K562 (cell line): ENCODE measurements around the gene RIT1. TPM values are rescaled to one million over a fixed set of nuclear protein-coding genes. Genes with fewer than 3 reads are reported as not detected.
A peak's percentile ranks its signal among the peaks of the same experiment; 100 is the strongest.

Source experiments
- ATAC-seq: fragments of 200-7000 bp; cut with Tn5 transposase; 3 replicates; pipeline ENCODE4 v1.9.1; 2020; ENCODE audit warnings: moderate library complexity
- BruUV-seq: library from RNA; stranded (reverse); fragments of 400-500 nt; replicated peaks from 2 replicates; lab custom pipeline; 2021; lab: Mats Ljungman, UMichigan
- CTCF ChIA-PET: fragments of 300-600 bp; formaldehyde crosslinking; extraction: SDS; loops from one replicate; lab custom pipeline; 2021; ENCODE audit warnings: low intra/inter-chr PET ratio; lab: Yijun Ruan, JAX
- POLR2A ChIA-PET: fragments of 300-600, 350-650 bp; sonication (Branson Sonifier 250); formaldehyde crosslinking; extraction: SDS; loops from one replicate; lab custom pipeline; 2021; ENCODE audit warnings: antibody characterized with exemption, inconsistent platforms; lab: Yijun Ruan, JAX
- DNase-seq, 4 experiments: peaks; one replicate each; pipeline versions ENCODE4 v3.0.0 to v3.0.0-alpha.2; 2011 to 2018; ENCODE audit warnings: low spot score in 3 of 4, mixed read lengths in 3 of 4; ENCODE audit errors: extremely low read depth in 1 of 4
- FAIRE-seq: peaks from 2 replicates; lab custom pipeline; 2011; peaks lifted over from hg19 to GRCh38; lab: Jason Lieb, UNC
- H2AFZ ChIP-seq: 2 replicates; pipeline ENCODE4 v1.6.0; 2011; ENCODE audit warnings: low read depth, low read length, control low read depth, inconsistent platforms
- H3K27ac ChIP-seq: fragments of 200-600 bp; 3 replicates; pipeline ENCODE4 v1.8.0; 2011; ENCODE audit warnings: low read depth, mild to moderate bottlenecking, control low read depth, inconsistent platforms, low read length, moderate library complexity, mixed read lengths; ENCODE audit errors: extremely low read depth
- H3K27me3 ChIP-seq, 2 experiments: fragments of 300-600 bp in 1 of 2; 2 replicates in 1 of 2; 3 replicates in 1 of 2; pipeline versions ENCODE4 v1.6.0 to v1.8.0; 2011; ENCODE audit warnings: inconsistent platforms in 2 of 2, low read length in 2 of 2, mild to moderate bottlenecking in 1 of 2, mixed read lengths in 1 of 2, moderate library complexity in 1 of 2; ENCODE audit not compliant: control insufficient read depth in 2 of 2, insufficient read depth in 2 of 2
- H3K36me3 ChIP-seq: fragments of 300-600 bp; 3 replicates; pipeline ENCODE4 v1.8.0; 2011; ENCODE audit warnings: mild to moderate bottlenecking, low read length, inconsistent platforms; ENCODE audit not compliant: control insufficient read depth, insufficient read depth
- H3K4me1 ChIP-seq, 2 experiments: fragments of 200-600 bp in 1 of 2; replicated peaks in 1 of 2; 2 replicates in 1 of 2; 3 replicates in 1 of 2; pipeline versions ENCODE4 v1.5.1 to v1.8.0; 2011; ENCODE audit warnings: inconsistent platforms in 2 of 2, low read length in 2 of 2, mild to moderate bottlenecking in 1 of 2, mixed read lengths in 1 of 2, moderate library complexity in 1 of 2; ENCODE audit not compliant: control insufficient read depth in 2 of 2, insufficient read depth in 2 of 2
- H3K4me2 ChIP-seq: 2 replicates; pipeline ENCODE4 v1.6.1; 2011; ENCODE audit warnings: low read length, control low read depth, inconsistent platforms, mixed read lengths; ENCODE audit not compliant: insufficient read depth
- H3K4me3 ChIP-seq: fragments of 200-600 bp; sonication (generic), shearing (Covaris generic); 2 replicates; pipeline ENCODE4 v1.5.1; 2016; ENCODE audit warnings: control low read depth, inconsistent platforms
- H3K79me2 ChIP-seq: fragments of 200-600 bp; 3 replicates; pipeline ENCODE4 v1.8.0; 2011; ENCODE audit warnings: low read length, inconsistent platforms; ENCODE audit not compliant: control insufficient read depth, insufficient read depth
- H3K9ac ChIP-seq, 2 experiments: 2 replicates each; pipeline versions ENCODE4 v1.6.0 to v1.6.1; 2011; ENCODE audit warnings: low read depth in 2 of 2, low read length in 2 of 2, control low read depth in 1 of 2, inconsistent platforms in 1 of 2, mild to moderate bottlenecking in 1 of 2, mixed read lengths in 1 of 2; ENCODE audit not compliant: insufficient read depth in 1 of 2
- H3K9me1 ChIP-seq: one replicate; pipeline ENCODE4 v1.6.0; 2011; ENCODE audit warnings: inconsistent platforms, mild to moderate bottlenecking, low read length, moderate library complexity; ENCODE audit not compliant: control insufficient read depth, insufficient read depth
- H3K9me3 ChIP-seq: replicated peaks from 2 replicates; pipeline ENCODE4 v1.5.1; 2011; ENCODE audit warnings: low read depth, low read length, inconsistent platforms; ENCODE audit not compliant: control insufficient read depth, insufficient read depth
- H4K20me1 ChIP-seq: replicated peaks from 2 replicates; pipeline ENCODE4 v1.6.1; 2011; ENCODE audit warnings: low read length, inconsistent platforms, mixed read lengths; ENCODE audit not compliant: control insufficient read depth, insufficient read depth
- USF2 ChIP-seq: sonication (generic); formaldehyde crosslinking; IDR thresholded peaks from 2 replicates; pipeline ENCODE4 v1.5.0; 2020; ENCODE audit warnings: missing genetic modification reagents
- ZNF644 ChIP-seq: fragments of 200-800 bp; sonication (Bioruptor generic); IDR thresholded peaks from 2 replicates; pipeline ENCODE4 v1.6.1; 2016; ENCODE audit warnings: low read depth, missing genetic modification characterization, missing compliant biosample characterization
- ZSCAN29 ChIP-seq: fragments of 450-650 bp; IDR thresholded peaks from 2 replicates; pipeline ENCODE4 v1.6.1; 2017
- WGBS: fragments of 100-300 bp; shearing (Covaris generic); methylation state at CpG from one replicate; pipeline ENCODE4 v1.1.6; 2016; ENCODE audit warnings: low coverage, mixed read lengths; ENCODE audit not compliant: insufficient coverage; ENCODE audit errors: missing lambda C conversion rate; 5-methylcytosine and 5-hydroxymethylcytosine counted together
- in situ Hi-C: fragments of 300-500 bp; cut with MboI; formaldehyde crosslinking; loops from 4 replicates; pipeline ENCODE4 v1.15.0; 2018; ENCODE audit warnings: inconsistent platforms, mixed read lengths
- intact Hi-C: fragments of 100-400 bp; cut with micrococcal nuclease; formaldehyde crosslinking; loops from 2 replicates; pipeline ENCODE4 v1.14.2; 2022
- polyA plus RNA-seq, 8 experiments: library from polyadenylated mRNA; depleted of rRNA in 4 of 8; stranded (reverse) in 5 of 8; unstranded in 3 of 8; fragments of >200 nt; fragmentation: Nextera tagmentation in 2 of 8; fragmentation: Illumina TruSeq in 1 of 8; extraction: Ambion mirVana in 2 of 8; extraction: Trizol in 1 of 8; gene quantifications; 2 replicates each; pipeline versions ENCODE4 v1.2.1 to v1.2.3, GENCODE V29; 2011 to 2014; ENCODE audit warnings: inconsistent platforms in 1 of 8, missing spikeins in 1 of 8
- total RNA-seq, 7 experiments: library from RNA; depleted of rRNA in 6 of 7; stranded (reverse); fragments of >200 nt in 6 of 7; fragmentation: Illumina TruSeq in 2 of 7; extraction: Trizol in 2 of 7; gene quantifications; 2 replicates each; pipeline versions ENCODE4 v1.2.1 to v1.2.3, GENCODE V29; 2011 to 2021; ENCODE audit warnings: low replicate concordance in 1 of 7
- TF ChIP-seq, protein P1 (sequence below): sonication (generic); formaldehyde crosslinking; IDR thresholded peaks from 2 replicates; pipeline ENCODE4 v1.4.0; 2020; ENCODE audit warnings: mild to moderate bottlenecking, missing genetic modification reagents

Gene RIT1
- total and polyA plus RNA-seq, 9 of the 15 experiments (the other 6 are each of a cell fraction or from before 2014, with no cell fraction given) = 13.5 to 57.6 (median 22.9) TPM

GRCh38 chr1:155947292-155947691, 36.1 kb upstream of the RIT1 start (continued):
- no peak for TF ChIP-seq USF2 (CRISPR knock-in tag)
- TF ChIP-seq, protein P1, sequence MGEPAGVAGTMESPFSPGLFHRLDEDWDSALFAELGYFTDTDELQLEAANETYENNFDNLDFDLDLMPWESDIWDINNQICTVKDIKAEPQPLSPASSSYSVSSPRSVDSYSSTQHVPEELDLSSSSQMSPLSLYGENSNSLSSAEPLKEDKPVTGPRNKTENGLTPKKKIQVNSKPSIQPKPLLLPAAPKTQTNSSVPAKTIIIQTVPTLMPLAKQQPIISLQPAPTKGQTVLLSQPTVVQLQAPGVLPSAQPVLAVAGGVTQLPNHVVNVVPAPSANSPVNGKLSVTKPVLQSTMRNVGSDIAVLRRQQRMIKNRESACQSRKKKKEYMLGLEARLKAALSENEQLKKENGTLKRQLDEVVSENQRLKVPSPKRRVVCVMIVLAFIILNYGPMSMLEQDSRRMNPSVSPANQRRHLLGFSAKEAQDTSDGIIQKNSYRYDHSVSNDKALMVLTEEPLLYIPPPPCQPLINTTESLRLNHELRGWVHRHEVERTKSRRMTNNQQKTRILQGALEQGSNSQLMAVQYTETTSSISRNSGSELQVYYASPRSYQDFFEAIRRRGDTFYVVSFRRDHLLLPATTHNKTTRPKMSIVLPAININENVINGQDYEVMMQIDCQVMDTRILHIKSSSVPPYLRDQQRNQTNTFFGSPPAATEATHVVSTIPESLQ = no peak

DNA sequence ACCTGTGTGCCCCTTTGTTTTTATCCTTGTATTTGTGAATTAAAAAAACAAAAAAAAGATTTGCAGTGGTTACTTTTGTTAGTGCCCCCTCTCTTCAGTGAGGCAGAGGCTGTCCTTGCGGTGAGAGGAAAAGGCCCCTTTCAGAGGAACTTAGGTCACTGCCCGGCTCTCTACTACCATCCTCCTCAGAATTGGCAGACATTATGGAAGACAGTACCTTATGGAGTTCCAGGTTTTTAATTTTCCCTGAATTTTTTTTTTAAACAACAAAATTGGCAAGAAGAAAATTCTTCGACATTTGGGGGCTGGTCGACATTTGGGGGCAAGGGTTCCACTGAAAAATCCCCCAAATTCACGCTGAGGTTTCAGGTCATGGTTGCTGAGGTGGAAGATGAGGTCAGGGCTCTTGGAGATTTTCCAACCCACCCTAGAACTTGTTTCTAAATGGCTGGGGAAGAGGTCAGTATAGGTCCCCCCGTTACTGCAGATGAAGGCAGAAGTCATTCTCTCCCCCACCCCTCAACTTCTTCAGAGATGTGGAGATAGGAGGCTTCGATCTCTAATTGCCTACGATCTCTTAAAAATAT, 35.6 kb upstream of the RIT1 start:
- FAIRE-seq (no peak), DNase-seq (no peak), ATAC-seq (no peak)
- intact Hi-C loops = no loop called here
- Histone ChIP-seq H3K4me2 (no peak overlapping the region), H3K9me1 (no peaks in the 10 kb centered on the region), H3K4me3 (no peak overlapping the region), H3K27me3 (no peaks in the 10 kb centered on the region), H3K36me3 (peaks cover 49% of the 10 kb centered on the region), H3K9me3 (no peaks in the 10 kb centered on the region), H3K27ac (no peak overlapping the region), H3K9ac (no peak overlapping the region), H3K4me1 (peaks cover 0 to 10% of the 10 kb centered on the region in 2 experiments; a peak in 2 of 5 replicates), H4K20me1 (no peaks in the 10 kb centered on the region), H3K79me2 (no peaks in the 10 kb centered on the region), H2AFZ (no peak overlapping the region)
- POLR2A ChIA-PET = interaction anchor here (1.6 to 6.9 kb wide), 3 partner anchors 8 to 31 kb away, joined by 6 to 50 read pairs (median 8); partner anchors contain the start of gene ARHGEF2
- WGBS = 84% methylated on average over 7 of the region's 8 CpGs
- TF ChIP-seq ZSCAN29 = no peak
- 0 out of 2 replicates have a peak, but pooled peaks have one; percentile 28 for TF ChIP-seq ZNF644 (tag)
- BruUV-seq = no TSS peak
- in situ Hi-C loops = no loop called here
- CTCF ChIA-PET = interaction anchor here (0.7 kb wide), 1 partner anchor 12 kb away, joined by 4 read pairs; no protein-coding TSS in a partner anchor
